ENCODE results near the gene HEXA. TPM values are rescaled to one million over a fixed set of nuclear protein-coding genes. Genes with fewer than 3 reads are reported as not detected.

HEXA gene
- total RNA-seq, 1 experiment from 2014 or later, result 199 TPM

DNA sequence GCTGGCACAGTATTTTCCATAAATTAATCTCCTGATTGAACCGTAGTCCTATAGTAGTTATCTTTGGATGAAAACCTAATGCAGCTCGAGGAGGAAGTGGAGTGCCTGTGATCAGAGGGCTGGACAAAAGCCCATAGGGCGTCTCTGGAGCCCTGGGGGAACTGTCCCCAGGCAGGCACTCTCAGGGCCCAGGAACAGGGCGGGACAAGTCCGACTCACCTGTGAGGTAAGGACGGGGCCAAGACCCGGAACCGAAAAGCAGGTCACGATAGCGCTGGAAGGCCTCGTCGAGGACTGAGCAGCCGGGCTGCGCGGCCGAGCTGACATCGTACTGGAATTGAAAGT is 341 bp downstream of the HEXA start:
- intact Hi-C loops (cut with micrococcal nuclease; ENCODE audit: unreplicated experiment), result loop anchor here (10.0 kb wide), 1 partner anchor 99 kb away; the partner anchor contains the start of gene ARIH1
- in situ Hi-C loops (cut with HindIII; ENCODE audit: low pct_unique_long_range_greater_than_20kb, low sequenced_read_pairs), result no loop called here
- H3K27me3 ChIP-seq (ENCODE audit: control insufficient read depth, insufficient read depth, low read length), result no peaks in the 10 kb centered on the region
- DNase-seq (ENCODE audit: low read depth, low spot score) (no peak), ATAC-seq (peak; percentile 78)
- no peaks in the 10 kb centered on the region for H3K36me3 ChIP-seq (ENCODE audit: control insufficient read depth, insufficient read depth, low read length)
- no TSS peak for BruUV-seq (replicated peaks)
- peaks cover 8% of the 10 kb centered on the region; the same call in 1 of the 2 replicates for H3K4me1 ChIP-seq (ENCODE audit: control insufficient read depth, insufficient read depth, low read length)
- no peaks in the 10 kb centered on the region for H3K9me3 ChIP-seq (ENCODE audit: control insufficient read depth, insufficient read depth, low read depth, low read length)
- H3K4me3 ChIP-seq (ENCODE audit: low read depth in 2 of 2, low read length in 2 of 2), result peak overlapping the region; percentile 78 to 79
- TF ChIP-seq SIN3A (IDR thresholded peaks at IDR 0.05; ENCODE audit: borderline replicate concordance, insufficient read depth, low read depth, low read length), result no peak
- TF ChIP-seq TCF7L2 (IDR thresholded peaks at IDR 0.05; ENCODE audit: low read depth, low read length), result no peak
- no peak for TF ChIP-seq POLR2AphosphoS5 (IDR thresholded peaks at IDR 0.05; ENCODE audit: low read depth, low read length)
- TF ChIP-seq, protein P1, sequence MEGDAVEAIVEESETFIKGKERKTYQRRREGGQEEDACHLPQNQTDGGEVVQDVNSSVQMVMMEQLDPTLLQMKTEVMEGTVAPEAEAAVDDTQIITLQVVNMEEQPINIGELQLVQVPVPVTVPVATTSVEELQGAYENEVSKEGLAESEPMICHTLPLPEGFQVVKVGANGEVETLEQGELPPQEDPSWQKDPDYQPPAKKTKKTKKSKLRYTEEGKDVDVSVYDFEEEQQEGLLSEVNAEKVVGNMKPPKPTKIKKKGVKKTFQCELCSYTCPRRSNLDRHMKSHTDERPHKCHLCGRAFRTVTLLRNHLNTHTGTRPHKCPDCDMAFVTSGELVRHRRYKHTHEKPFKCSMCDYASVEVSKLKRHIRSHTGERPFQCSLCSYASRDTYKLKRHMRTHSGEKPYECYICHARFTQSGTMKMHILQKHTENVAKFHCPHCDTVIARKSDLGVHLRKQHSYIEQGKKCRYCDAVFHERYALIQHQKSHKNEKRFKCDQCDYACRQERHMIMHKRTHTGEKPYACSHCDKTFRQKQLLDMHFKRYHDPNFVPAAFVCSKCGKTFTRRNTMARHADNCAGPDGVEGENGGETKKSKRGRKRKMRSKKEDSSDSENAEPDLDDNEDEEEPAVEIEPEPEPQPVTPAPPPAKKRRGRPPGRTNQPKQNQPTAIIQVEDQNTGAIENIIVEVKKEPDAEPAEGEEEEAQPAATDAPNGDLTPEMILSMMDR (IDR thresholded peaks at IDR 0.05), result no peak
- TF ChIP-seq, protein P2, sequence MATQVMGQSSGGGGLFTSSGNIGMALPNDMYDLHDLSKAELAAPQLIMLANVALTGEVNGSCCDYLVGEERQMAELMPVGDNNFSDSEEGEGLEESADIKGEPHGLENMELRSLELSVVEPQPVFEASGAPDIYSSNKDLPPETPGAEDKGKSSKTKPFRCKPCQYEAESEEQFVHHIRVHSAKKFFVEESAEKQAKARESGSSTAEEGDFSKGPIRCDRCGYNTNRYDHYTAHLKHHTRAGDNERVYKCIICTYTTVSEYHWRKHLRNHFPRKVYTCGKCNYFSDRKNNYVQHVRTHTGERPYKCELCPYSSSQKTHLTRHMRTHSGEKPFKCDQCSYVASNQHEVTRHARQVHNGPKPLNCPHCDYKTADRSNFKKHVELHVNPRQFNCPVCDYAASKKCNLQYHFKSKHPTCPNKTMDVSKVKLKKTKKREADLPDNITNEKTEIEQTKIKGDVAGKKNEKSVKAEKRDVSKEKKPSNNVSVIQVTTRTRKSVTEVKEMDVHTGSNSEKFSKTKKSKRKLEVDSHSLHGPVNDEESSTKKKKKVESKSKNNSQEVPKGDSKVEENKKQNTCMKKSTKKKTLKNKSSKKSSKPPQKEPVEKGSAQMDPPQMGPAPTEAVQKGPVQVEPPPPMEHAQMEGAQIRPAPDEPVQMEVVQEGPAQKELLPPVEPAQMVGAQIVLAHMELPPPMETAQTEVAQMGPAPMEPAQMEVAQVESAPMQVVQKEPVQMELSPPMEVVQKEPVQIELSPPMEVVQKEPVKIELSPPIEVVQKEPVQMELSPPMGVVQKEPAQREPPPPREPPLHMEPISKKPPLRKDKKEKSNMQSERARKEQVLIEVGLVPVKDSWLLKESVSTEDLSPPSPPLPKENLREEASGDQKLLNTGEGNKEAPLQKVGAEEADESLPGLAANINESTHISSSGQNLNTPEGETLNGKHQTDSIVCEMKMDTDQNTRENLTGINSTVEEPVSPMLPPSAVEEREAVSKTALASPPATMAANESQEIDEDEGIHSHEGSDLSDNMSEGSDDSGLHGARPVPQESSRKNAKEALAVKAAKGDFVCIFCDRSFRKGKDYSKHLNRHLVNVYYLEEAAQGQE (IDR thresholded peaks at IDR 0.05; ENCODE audit: insufficient read depth in 1 of 2, low read depth in 2 of 2, low read length in 1 of 2), result no peak
- POLR2A ChIA-PET, result interaction anchor here (0.6 to 1.3 kb wide), 3 partner anchors 84 to 1503 kb away, joined by 3 to 10 read pairs (median 3); no protein-coding TSS in a partner anchor
- peak overlapping the region; percentile 93 for H3K27ac ChIP-seq (ENCODE audit: low read length)
- CTCF ChIA-PET, result interaction anchor here (0.6 to 1.0 kb wide), 3 partner anchors 23 to 84 kb away, joined by 3 to 9 read pairs (median 5); no protein-coding TSS in a partner anchor

DNA sequence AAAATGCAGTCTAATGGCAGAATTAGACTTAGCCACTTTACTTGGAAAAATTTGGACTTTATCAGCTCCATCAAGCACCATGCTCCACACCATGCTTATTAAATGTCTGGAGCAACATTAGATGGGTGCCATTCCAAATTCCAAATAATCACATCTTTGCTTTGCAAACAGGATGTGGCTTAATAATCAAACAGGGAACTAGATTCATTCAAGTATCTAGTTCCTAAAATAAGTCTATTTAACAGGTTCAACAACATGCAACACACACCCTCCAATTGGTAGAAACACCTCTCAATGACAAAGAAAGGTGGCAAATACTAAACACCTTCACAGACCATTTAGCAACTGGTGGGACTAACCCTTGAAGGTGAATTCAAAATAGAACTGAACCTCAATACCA is 3.5 kb downstream of the HEXA start:
- Histone ChIP-seq H3K4me3 (ENCODE audit: low read depth in 2 of 2, low read length in 2 of 2) (no peak overlapping the region), H3K27me3 (ENCODE audit: control insufficient read depth, insufficient read depth, low read length) (no peaks in the 10 kb centered on the region), H3K27ac (ENCODE audit: low read length) (no peak overlapping the region), H3K4me1 (ENCODE audit: control insufficient read depth, insufficient read depth, low read length) (peaks cover 8% of the 10 kb centered on the region; the same call in 1 of the 2 replicates), H3K36me3 (ENCODE audit: control insufficient read depth, insufficient read depth, low read length) (no peaks in the 10 kb centered on the region), H3K9me3 (ENCODE audit: control insufficient read depth, insufficient read depth, low read depth, low read length) (no peaks in the 10 kb centered on the region)
- TF ChIP-seq, protein P2 (IDR thresholded peaks at IDR 0.05; ENCODE audit: insufficient read depth in 1 of 2, low read depth in 2 of 2, low read length in 1 of 2), result no peak
- DNase-seq (ENCODE audit: low read depth, low spot score) (no peak), ATAC-seq (no peak)
- in situ Hi-C loops (cut with HindIII; ENCODE audit: low pct_unique_long_range_greater_than_20kb, low sequenced_read_pairs), result no loop called here
- ChIA-PET POLR2A (no interaction called here), CTCF (no interaction called here)
- BruUV-seq (replicated peaks), result no TSS peak
- intact Hi-C loops (cut with micrococcal nuclease; ENCODE audit: unreplicated experiment), result loop anchor here (10.0 kb wide), 1 partner anchor 102 kb away; the partner anchor contains the start of gene ARIH1

Measured in Panc1 (cell line).